Measurements from ENCODE around the gene NCEH1.
A peak's percentile ranks its signal among the peaks of the same experiment; 100 is the strongest.
"Not testable (repeated sequence)": the region's sequence is repeated elsewhere in the genome, so short reads cannot be mapped to it uniquely, and the experiment has no call there.

NCEH1 gene

DNA sequence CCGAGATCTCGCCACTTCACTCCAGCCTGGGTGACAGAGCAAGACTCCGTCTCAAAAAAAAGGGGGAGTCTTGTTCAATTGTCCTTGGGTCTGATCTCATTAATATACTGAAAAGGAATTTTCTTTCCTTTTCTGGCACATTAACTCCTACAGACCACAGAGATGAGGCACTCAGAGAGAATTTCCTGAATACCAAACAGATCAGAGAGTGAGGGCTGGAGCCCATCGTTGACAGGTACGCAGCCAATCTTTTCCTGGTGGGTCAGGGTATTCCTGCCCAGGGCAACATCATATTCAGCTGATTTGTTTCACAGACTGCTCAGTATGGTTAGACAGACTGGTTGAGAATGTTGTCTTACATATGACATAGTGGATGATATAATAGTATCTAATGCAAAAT is 104.8 kb downstream of the NCEH1 start:
- DNase-seq, result no peak

DNA sequence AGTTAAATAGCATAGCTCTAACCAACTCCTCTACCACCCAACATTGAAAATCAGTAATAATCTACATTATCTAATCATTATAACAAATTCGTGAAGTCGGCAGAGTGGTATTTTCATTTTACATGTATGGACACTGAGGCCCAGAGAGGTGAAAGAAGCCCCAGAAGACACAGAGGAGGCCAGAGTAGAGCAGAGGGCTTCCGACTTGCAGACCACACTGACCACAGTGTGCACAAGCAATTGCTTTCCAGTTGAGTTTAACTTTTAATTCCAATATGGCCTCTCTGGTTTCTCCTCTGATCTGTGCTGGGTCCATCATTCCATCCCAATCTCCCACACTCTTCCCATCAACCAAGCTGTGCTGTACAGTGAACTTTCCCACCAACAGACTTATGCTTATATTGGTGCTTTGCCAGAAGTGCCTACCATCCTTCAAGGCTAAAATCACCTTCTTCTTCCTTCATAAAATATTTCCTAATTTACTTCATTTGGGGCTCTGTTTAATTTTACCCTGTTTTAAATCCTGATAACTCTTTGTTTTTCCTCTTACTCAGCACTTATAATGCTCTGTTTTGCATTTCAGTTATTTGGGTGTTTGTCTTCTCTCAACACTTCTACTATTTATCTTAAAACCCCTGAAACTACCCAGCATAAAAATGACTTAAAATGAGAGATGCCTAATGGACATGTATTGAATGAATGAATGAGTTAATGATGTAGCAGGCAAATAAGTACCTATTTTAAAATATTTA is 105.8 kb downstream of the NCEH1 start:
- DNase-seq, result no peak

DNA sequence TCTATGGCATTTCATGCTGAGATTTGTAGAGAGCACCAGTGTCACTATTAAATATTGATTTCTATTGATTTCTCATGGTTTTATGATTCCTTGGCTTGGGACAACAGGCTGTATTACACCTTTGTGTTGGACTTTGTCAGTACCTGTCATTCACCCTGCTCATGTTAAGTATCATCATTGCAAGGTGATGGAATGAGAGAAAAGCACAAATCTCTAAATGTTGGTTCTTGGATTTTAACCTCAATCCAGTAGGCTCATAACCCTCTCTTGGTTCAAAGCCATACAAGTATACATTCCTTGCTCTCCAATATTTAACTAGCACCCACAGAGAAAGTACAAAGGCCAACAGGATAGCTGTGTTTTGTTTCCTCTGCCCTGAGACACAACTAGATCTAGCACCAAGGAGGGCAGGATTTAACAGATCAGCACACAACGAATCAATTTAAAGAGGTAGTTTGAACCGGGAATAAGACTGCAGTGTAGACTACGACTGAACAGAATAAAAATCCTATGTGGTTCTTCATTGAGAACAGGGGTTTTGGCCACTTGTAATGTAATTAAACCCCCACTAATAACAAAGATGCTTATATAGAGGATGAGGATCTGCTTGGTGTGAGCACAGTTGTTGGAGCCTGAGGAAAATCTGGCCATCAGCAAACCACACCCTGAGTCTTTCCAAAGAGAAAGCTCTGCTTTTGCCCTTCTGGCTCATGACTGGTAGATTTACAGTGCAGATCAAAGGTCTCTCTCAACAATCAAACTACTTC is 109.6 kb downstream of the NCEH1 start:
- no peak for DNase-seq

DNA sequence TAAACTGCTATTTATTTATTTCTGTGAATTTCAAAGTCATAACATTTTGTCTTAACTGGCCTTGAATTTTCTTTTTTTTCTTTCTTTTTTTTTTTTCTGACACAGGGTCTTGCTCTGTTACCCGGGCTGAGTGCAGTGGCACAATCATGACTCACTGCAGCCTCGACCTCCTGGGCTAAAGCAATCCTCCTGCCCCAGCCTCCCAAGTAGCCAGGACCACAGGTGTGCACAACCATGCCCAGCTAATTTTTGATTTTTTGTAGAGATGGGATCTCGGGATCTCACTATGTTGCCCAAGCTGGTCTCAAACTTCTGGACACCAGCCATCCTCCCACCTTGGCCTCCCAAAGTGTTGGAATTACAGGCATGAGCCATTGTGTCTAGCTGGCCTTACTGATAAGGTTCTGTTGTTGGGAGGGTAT is 110.2 kb downstream of the NCEH1 start:
- no peak for DNase-seq

DNA sequence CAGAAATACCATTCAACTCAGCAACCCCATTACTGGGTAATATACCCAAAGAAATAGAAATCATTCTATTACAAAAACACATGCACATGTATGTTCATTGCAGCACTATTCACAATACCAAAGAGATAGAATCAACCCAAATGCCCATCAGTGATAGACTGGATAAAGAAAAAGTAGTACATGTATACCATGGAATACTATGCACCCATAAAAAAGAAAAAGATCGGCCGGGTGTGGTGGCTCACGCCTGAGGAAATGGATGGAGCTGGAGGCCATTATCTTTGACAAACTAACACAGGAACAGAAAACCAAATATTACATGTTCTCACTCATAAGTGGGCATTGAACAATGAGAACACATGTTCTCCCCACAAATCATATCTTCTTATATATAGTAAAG is 112.0 kb downstream of the NCEH1 start:
- DNase-seq, result no peak

DNA sequence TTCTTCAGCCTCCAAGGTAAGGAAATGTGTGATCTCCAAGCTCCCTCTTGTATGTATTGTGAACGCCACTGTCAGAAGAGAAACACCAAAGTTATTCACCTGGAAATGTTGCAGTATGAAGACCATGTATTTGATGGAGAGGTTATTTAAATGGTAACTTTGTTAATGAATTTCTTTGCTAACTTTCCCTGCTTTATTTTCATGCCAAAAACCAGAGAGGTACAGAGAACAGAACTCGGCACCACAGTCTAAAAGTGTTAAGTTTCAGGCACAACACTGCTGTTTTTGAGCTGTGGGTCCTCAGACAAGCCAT is 114.5 kb downstream of the NCEH1 start:
- DNase-seq, result no peak

DNA sequence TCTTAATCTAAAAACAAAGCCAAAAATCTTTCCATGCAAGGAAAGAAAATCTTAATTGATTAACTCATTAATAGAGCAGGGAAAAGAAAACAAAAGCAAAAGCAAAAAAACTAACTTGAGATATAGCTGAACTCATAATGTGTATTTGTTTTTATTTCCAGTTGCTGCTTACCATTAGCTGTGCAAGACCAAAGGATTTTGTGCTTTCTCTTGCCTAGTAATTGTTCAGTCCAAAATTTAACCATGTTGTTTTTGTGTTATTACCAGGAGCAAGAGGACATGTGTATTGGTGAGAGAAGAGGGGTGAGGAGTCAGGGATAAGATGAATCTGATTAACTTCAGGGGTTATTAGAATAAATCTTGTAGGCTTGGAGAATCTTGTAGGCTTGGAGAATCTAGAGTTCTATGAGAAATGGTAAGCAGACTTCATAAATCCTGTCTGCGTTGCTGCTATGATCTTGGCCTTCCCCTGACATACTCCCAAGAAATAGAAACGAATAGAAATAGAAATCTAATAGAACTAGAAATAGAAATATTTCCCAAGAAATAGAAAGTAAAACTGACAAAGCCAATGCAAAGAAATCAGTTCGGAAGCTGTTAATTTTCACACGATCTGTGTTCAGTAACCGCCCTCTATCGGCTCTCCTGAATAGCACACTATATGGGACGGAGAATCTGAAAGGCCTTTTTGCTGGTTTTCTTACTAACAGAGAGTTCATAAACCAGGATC is 115.0 kb downstream of the NCEH1 start:
- peak; percentile 10 for DNase-seq

DNA sequence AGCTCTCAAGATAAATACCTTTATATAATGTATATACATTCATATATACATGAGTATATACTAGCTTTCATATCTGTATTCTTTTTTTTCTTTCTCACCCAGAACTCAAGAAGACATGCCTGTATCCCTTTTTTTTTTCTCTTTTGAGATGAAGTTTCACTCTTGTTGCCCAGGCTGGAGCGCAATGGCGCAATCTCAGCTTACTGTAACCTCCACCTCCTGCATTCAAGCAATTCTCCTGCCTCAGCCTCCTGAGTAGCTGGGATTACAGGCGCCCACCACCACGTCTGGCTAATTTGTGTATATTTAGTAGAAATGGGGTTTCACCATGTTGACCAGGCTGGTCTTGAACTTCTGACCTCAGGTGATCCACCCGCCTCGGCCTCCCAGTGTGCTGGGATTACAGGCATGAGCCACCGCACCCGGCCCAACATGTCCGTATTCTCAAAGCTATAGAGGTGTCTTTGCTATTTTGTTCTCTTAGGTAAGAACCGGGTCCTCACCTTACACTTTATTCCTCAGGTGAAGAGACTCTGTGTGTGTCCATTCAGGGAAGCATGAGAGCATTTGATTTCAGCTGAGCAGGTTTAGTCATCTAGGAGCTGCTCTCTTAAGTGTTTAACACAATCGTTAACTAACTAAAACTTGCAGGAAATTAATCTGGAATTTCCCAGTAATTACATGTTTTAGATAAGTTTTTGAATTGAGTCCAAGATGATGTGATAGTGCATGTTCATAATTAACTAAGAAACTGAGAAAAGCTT is 115.8 kb downstream of the NCEH1 start:
- not testable (repeated sequence) for DNase-seq

DNA sequence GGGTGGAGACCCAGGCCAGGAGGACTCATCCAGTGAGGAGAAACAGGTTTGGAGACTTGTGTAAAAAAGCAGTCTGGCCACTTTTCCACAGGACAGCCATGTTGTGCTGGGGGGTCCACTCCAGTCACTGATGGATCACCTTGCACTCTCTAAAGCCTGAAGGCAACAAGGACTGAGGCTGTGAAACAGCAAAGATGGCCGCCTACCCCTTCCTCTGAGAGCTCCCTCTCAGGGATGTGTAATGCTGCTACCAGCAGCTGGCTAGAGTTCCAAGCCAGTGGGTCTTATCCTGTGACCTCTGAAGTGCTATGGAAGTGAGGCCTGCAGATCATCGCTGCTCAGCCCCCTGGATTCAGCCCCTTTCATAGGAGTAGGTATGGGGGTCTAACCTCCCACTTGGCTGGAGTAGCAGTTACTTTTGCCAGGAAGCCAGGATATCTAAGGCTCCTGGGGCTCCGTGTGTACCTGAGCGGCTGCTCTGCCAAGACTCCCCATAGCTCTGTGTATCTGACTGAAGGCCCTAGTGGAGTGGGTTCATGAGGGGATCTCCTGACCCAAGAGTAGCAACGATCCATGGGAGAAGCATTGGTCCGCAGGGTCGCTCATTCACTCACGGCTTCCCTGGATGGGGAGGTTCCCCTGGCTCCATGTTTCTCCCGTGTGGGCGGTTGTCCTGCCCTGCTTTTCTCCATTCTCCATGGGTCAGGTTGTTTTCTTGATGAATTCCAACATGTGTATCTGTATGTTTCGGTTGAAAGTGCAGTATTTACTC is 117.8 kb downstream of the NCEH1 start:
- DNase-seq, result no peak

DNA sequence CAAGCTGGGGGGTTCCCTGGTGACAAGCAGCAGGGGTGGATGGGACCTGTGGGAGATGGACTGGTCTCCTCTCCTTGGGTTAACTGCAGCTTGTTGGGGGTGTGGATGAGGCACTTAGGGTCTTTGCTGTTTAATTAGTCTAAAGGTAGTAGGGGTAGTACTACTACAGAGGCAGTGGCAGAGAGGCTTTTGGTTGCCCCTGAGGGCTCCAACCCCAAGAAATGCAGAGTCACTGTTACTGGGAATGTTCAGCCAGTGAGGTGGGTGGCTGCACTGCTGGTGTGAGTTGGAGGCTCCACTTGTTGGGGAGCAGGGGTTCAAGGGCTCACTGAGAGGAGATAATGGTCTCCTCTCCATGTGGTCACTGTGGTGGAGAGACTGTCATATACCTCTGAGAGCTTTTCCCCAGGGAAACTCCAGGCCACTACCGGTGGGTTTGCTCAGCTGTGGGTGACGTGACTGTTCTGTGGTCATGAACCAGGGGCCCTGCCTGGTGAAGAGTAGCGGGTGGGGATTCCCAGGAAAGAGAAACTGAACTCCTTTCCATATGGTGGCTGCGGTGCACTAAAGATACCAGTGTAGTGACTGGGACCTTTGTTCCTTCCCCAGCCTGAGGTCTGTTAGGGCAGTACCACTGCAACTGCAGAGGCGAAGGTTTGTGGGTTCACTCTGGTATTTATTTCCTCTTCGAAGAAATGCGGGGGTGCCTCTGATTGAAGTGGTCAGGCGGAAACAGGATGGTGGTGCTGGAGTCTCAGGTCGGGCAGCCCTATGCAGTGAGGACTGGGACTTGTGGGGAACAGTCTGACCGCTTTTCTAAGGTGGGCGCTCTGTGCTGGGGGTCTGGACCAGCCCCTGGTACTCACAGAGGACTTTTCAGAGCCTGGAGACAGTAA is 118.7 kb downstream of the NCEH1 start:
- DNase-seq, result peak; percentile 53

DNA sequence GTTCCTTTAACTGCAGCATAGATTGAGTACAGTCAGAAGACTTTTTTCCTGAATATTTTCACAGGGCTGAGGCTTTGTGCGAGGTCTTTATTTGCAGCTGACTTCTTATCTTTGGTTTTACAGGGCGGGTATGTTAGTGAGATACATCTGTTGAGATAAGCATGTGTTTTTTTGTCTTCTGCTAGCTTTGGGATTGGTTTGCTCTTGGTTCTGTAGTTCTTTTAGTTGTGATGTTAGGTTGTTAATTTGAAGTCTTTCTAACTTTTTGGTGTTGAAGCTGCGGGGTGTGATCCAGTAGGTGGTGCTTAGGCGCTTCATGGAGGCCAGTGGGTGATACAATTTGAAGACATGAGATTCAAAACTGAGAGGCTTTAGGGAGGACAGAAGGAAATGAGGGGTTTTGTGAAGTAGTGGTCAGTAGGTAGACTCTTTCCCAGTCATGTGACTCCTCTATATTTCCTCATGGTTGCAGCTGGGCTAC is 119.7 kb downstream of the NCEH1 start:
- DNase-seq, result no peak

DNA sequence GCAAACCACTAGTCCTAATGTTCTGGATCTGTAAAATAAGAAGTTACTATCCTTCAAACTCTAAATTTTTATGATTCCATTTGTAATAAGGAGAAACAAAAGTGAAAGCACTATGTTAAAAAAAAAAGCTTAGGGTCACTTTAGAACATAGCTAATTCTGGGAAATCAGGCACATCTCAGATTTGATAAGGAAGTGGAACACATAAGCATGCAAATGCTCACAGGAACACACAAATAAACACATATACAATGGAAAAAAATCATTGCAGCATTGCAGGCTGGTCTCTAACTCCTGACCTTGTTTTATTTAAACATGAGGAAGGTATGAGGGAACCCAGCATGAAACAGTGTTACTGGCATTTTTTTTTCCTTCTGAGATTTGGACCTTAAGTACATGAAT is 124.4 kb downstream of the NCEH1 start:
- no peak for DNase-seq

DNA sequence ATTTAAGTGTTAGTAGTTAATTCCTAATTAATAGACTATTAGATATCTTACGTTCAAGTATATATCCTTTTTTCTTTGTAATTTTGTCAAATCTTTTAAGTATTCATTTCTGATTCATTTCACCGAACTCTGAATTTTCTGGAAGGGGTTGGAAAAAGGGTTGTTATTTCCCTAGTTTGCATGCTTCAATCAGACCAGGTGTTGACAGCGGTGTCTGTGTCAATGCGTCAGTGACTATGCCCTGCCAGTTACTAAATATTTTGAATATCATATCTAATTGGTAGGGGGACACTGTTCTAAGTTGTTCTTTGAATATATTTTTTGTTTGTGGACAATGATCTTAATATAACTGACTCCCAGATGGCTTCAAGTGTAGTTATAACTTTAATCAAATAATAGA is 124.9 kb downstream of the NCEH1 start:
- DNase-seq, result no peak

DNA sequence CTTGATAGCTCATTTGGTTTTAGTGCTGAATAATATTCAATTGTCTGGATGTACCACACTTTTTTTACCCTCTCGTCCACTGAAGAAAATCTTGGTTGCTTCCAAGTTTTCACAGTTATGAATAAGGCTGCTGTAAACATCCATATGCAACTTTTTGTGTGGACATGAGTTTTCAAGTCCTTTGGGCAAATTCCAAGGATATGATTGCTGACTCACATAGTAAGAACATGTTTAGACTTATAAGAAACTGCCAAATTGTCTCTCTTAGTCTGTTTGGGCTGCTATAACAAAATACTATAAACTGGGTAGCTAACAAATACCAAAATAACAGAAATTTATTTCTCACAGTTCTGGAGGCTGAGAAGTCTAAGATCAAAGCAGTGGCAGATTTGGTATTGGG is 128.2 kb downstream of the NCEH1 start:
- no peak for DNase-seq

DNA sequence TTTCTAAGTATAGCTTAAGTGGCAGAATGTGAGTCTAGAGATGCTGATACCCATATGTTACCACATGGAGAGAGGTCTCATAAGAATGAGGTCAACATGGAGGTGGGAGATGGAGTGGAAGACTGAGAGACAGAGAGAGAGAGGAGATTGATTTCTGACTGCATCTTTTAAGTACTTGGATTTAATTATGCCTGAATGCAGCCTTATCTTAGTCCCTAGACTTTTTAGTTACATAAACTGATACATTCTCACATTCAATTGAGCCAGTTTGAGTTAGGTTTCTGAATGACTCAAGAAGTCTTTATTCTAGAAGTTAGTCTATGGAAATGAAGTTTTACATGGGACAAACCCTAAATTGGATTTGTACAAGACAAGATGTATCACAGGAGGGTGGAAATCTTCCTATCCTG is 129.1 kb downstream of the NCEH1 start:
- no peak for DNase-seq

DNA sequence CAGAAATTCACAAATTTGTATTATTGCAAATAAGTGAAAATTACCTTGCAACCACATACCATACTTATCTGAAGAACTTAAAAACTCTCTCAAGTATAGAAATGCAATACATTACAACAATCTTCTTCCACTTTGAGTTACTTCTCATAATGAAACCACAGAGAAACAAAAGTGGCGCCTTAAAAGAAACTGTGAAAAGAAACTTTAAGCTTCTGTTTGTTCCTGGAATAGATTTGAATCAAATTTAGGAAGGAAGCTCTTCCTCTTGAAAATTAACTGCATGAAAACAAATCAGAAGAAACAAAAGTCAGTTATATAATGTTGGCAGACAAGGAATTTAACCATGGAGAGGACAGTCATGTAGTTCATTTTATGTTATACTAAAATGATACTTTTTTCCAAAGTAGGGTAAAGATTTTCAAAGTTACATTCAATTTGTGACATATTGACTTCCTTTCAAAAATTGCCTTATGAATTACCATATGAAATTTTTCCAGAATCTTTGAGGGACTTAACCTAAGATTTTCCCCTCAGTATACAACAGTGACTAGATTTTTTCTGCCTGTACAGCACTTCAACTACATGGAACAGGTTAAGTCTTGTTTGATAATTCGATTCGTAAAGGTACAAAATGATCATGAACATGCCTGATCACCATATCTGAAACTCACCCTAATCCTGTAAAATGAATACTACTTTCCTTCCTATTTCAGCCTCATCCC is 130.0 kb downstream of the NCEH1 start:
- no peak for DNase-seq
